OCI-LY1 (cell line): ENCODE results near the gene SMG5.

Source experiments
- EZH2 ChIP-seq: fragments of 200-600 bp; sonication (generic), shearing (Covaris generic); IDR thresholded peaks from 2 replicates; pipeline ENCODE4 v1.8.0; 2017; ENCODE audit warnings: borderline replicate concordance, mixed run types, mild to moderate bottlenecking, antibody characterized with exemption, low read length, moderate library complexity, mixed read lengths
- TF ChIP-seq, protein P1 (sequence below): fragments of 200-600 bp; sonication (generic), shearing (Covaris generic); IDR thresholded peaks from 2 replicates; pipeline ENCODE4 v1.5.1; 2017; ENCODE audit warnings: mild to moderate bottlenecking, antibody characterized with exemption, low read length, moderate library complexity, mixed read lengths

DNA sequence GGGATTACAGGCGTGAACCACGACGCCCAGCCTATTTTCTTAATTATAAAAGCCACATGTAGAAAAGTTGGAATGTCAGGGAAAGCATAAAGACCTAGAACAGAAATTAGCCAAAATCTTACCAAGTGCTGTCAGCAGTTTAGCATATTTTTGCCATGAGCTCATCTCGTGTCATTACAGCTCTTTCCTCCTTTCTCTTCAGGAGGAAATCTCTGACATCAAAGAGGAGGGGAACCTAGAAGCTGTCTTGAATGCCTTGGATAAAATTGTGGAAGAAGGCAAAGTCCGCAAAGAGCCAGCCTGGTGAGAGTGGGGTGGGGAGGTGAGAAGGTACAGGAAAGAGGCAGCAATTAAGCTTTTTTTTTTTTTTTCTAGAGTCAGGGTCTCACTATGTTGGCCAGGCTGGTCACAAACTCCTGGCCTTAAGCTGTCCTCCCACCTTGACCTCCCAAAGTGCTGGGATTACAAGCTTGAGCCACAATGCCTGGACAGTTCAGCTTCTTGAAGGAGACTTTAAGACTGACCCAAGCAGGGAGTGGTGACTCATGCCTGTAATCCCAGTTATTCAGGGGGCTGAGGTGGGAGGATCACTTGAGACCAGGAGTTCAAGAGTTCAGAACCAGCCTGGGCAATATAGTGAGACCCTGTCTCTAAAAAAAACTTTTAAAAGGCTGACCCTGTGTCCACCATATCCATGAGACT, 49.0 kb downstream of the SMG5 start:
- TF ChIP-seq, protein P1, sequence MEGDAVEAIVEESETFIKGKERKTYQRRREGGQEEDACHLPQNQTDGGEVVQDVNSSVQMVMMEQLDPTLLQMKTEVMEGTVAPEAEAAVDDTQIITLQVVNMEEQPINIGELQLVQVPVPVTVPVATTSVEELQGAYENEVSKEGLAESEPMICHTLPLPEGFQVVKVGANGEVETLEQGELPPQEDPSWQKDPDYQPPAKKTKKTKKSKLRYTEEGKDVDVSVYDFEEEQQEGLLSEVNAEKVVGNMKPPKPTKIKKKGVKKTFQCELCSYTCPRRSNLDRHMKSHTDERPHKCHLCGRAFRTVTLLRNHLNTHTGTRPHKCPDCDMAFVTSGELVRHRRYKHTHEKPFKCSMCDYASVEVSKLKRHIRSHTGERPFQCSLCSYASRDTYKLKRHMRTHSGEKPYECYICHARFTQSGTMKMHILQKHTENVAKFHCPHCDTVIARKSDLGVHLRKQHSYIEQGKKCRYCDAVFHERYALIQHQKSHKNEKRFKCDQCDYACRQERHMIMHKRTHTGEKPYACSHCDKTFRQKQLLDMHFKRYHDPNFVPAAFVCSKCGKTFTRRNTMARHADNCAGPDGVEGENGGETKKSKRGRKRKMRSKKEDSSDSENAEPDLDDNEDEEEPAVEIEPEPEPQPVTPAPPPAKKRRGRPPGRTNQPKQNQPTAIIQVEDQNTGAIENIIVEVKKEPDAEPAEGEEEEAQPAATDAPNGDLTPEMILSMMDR: no peak
- no peak for TF ChIP-seq EZH2
